NCI-H345 (cell line): ENCODE measurements around the gene ANKRD13A.
"Not testable (repeated sequence)": the region's sequence is repeated elsewhere in the genome, so short reads cannot be mapped to it uniquely, and the experiment has no call there.

ENCODE experiments used
- DNase-seq: peaks from one replicate; lab custom pipeline; 2025; lab: John Stamatoyannopoulos, UW

The ANKRD13A gene

GRCh38 chr12:110048242-110049027 is 49.2 kb downstream of the ANKRD13A start, which contains the start of gene C12orf76:
C12orf76 (minus strand) TSS chr12:110048522; CDS start chr12:110048495, 27 bp downstream.
- peak; percentile 97 for DNase-seq

GRCh38 chr12:110049034-110049433 is 49.8 kb downstream of the ANKRD13A start:
- not testable (repeated sequence) for DNase-seq

GRCh38 chr12:110049666-110050065 is 50.4 kb downstream of the ANKRD13A start:
- not testable (repeated sequence) for DNase-seq

GRCh38 chr12:110050927-110051326 is 51.7 kb downstream of the ANKRD13A start:
- DNase-seq, result no peak

- DNase-seq, result not testable (repeated sequence)
These were observed 56.4 kb downstream of the ANKRD13A start for GRCh38 chr12:110055375-110056352.

GRCh38 chr12:110056643-110057042 is 57.4 kb downstream of the ANKRD13A start:
- DNase-seq, result not testable (repeated sequence)

GRCh38 chr12:110058875-110059615 is 59.8 kb downstream of the ANKRD13A start:
- DNase-seq, result no peak

GRCh38 chr12:110059651-110060000 is 60.4 kb downstream of the ANKRD13A start:
- DNase-seq, result no peak

- DNase-seq, result no peak
These were observed 63.0 kb downstream of the ANKRD13A start for GRCh38 chr12:110062241-110062640.

GRCh38 chr12:110065540-110065939 is 66.3 kb downstream of the ANKRD13A start:
- DNase-seq, result no peak

GRCh38 chr12:110067531-110067930 is 68.3 kb downstream of the ANKRD13A start:
- DNase-seq, result no peak

- not testable (repeated sequence) for DNase-seq
These were observed 68.9 kb downstream of the ANKRD13A start for GRCh38 chr12:110068115-110068514.

- DNase-seq, result no peak
These were observed 69.4 kb downstream of the ANKRD13A start for GRCh38 chr12:110068654-110069053.

- DNase-seq, result no peak
These were observed 72.3 kb downstream of the ANKRD13A start for GRCh38 chr12:110071504-110071903.

- no peak for DNase-seq
These were observed 72.7 kb downstream of the ANKRD13A start for GRCh38 chr12:110071967-110072366.

- DNase-seq, result not testable (repeated sequence)
These were observed 73.4 kb downstream of the ANKRD13A start for GRCh38 chr12:110072636-110073035.

- DNase-seq, result peak; percentile 20
These were observed 74.0 kb downstream of the ANKRD13A start for GRCh38 chr12:110073049-110073831.

- DNase-seq, result no peak
These were observed 74.9 kb downstream of the ANKRD13A start for GRCh38 chr12:110074089-110074488.

GRCh38 chr12:110075880-110076279 is 76.7 kb downstream of the ANKRD13A start:
- DNase-seq, result no peak

- DNase-seq, result no peak
These were observed 78.6 kb downstream of the ANKRD13A start for GRCh38 chr12:110077800-110078199.
